Right lobe of liver (tissue), 4 donors: ENCODE measurements around the gene SLC35G2.

ENCODE experiments used
- CTCF ChIP-seq, 4 donors: fragments of 200-600 bp in 3 of 4; fragments of 450-650 bp in 1 of 4; IDR thresholded peaks; one replicate each; pipeline versions ENCODE4 v1.5.1 to v1.8.0; 2016 to 2022; ENCODE audit warnings: antibody characterized with exemption in 4 of 4, mild to moderate bottlenecking in 2 of 4
- POLR2A ChIP-seq: fragments of 450-650 bp; IDR thresholded peaks from one replicate; pipeline ENCODE4 v1.6.1; 2017; ENCODE audit warnings: antibody characterized with exemption, mild to moderate bottlenecking
- donor health status: DM: no; HTN: no; CAD: no.
- donor health status: DM: no; HTN: no; CAD: no.
- donor health status: DM: no; HTN: yes; CAD: no.

- TF ChIP-seq CTCF (IDR thresholded peaks at IDR 0.05) (no peak), POLR2A (no peak)
Measured at GRCh38 chr3:136852180-136852579, 33.3 kb downstream of the SLC35G2 start.
